ENCODE data around the gene IRAK2. TPM values are rescaled to one million over a fixed set of nuclear protein-coding genes. Genes with fewer than 3 reads are reported as not detected.
A peak's percentile ranks its signal among the peaks of the same experiment; 100 is the strongest.

The IRAK2 gene
- total RNA-seq, 4 donors from 2014 or later, result 4.4 to 23.3 (median 9.6) TPM

- Histone ChIP-seq H3K4me3 (no peak overlapping the region), H3K4me1 (peaks cover 32 to 72% (median 40%) of the 10 kb centered on the region in 3 donors), H3K27me3 (no peaks in the 10 kb centered on the region), H3K36me3 (peaks cover 0 to 12% (median 0%) of the 10 kb centered on the region in 3 donors), H3K27ac (peak overlapping the region; percentile 81 to 86 (median 84)), H3K9me3 (no peaks in the 10 kb centered on the region)
- intact Hi-C loops (cut with DNase I), result no loop called here
- DNase-seq, result no peak
- TF ChIP-seq POLR2A (IDR thresholded peaks at IDR 0.05), result no peak
- TF ChIP-seq, protein P1, sequence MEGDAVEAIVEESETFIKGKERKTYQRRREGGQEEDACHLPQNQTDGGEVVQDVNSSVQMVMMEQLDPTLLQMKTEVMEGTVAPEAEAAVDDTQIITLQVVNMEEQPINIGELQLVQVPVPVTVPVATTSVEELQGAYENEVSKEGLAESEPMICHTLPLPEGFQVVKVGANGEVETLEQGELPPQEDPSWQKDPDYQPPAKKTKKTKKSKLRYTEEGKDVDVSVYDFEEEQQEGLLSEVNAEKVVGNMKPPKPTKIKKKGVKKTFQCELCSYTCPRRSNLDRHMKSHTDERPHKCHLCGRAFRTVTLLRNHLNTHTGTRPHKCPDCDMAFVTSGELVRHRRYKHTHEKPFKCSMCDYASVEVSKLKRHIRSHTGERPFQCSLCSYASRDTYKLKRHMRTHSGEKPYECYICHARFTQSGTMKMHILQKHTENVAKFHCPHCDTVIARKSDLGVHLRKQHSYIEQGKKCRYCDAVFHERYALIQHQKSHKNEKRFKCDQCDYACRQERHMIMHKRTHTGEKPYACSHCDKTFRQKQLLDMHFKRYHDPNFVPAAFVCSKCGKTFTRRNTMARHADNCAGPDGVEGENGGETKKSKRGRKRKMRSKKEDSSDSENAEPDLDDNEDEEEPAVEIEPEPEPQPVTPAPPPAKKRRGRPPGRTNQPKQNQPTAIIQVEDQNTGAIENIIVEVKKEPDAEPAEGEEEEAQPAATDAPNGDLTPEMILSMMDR (IDR thresholded peaks at IDR 0.05), result peak in 1 of 6 experiments; percentile 5
- WGBS, 2 donors, result 30 to 55% methylated on average over 11 of the region's 12 CpGs
Observed at GRCh38 chr3:10198761-10199649, 34.3 kb downstream of the IRAK2 start.

DNA sequence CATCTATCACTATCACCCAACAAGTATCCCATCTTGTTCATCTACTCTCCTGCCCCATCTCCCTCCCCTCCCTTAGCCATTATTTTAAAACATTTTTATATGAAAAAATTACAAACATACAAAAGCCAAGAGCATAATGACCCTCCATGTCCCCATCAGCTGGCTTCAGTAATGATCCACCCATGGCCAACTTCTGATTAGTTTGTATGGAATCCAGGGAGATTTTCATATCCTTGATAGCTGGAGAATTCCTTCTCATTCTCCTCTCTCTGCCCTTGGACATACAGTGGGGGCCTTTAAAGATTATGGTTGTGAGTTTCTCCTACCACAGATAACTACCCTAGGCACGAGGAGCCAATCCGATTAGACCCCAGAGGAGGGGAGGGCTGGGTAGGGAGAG is 40.2 kb downstream of the IRAK2 start:
- intact Hi-C loops (cut with DNase I), result no loop called here
- WGBS, 2 donors, result 79% methylated on average over 2 of the region's 2 CpGs; no CpG with 5 or more reads in 1 of the 2 donors
- TF ChIP-seq, protein P1 (IDR thresholded peaks at IDR 0.05), result no peak
- TF ChIP-seq POLR2A (IDR thresholded peaks at IDR 0.05), result no peak
- no peak for DNase-seq
- Histone ChIP-seq H3K4me1 (peaks cover 21 to 51% (median 33%) of the 10 kb centered on the region in 3 donors), H3K9me3 (no peaks in the 10 kb centered on the region), H3K27ac (peak overlapping the region; percentile 48 to 81 (median 76)), H3K27me3 (no peaks in the 10 kb centered on the region), H3K36me3 (peaks cover 0 to 25% (median 0%) of the 10 kb centered on the region in 3 donors), H3K4me3 (no peak overlapping the region)

DNA sequence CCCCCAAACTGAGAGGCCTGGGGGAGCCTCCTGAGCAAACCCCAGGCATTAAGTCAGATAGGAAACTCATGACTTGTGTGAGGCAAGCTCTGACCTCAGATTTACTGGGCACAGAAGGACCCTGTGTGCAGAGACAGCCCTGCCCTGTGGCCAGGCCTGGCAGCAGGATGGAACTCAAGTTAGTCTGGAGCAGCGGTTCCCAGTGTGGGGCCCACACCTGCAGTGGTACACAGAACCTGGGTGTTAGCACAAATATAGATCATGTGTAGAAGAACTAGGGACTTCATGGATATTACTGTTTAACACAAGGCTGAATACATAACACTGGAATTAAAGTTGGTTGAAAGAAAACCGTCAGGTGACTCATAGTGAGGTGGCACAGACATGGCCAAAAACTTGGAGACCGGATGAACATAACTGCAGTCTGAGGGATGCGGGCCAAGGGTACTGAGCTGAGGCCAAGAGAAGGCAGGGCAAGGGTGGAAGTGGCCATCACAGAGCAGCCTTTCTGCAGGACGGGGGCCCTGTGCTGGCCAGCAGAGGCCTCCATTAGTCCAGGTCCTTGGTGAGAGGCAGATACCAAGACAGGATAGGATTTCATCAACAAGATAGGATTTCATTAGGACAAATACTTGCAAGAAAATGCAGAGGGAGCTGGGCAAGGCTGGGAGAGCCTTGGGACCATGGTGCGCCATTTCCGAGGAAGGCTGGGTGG is 40.9 kb downstream of the IRAK2 start:
- 60 to 64% methylated on average over 4 to 7 of the region's 7 CpGs for WGBS, 2 donors
- Histone ChIP-seq H3K9me3 (no peaks in the 10 kb centered on the region), H3K36me3 (peaks cover 0 to 31% (median 0%) of the 10 kb centered on the region in 3 donors), H3K27me3 (no peaks in the 10 kb centered on the region), H3K4me3 (no peak overlapping the region), H3K4me1 (peaks cover 21 to 49% (median 33%) of the 10 kb centered on the region in 3 donors), H3K27ac (peak overlapping the region; percentile 48 to 81 (median 76))
- TF ChIP-seq, protein P1 (IDR thresholded peaks at IDR 0.05), result no peak
- TF ChIP-seq POLR2A (IDR thresholded peaks at IDR 0.05), result no peak
- no peak for DNase-seq
- intact Hi-C loops (cut with DNase I), result no loop called here

DNA sequence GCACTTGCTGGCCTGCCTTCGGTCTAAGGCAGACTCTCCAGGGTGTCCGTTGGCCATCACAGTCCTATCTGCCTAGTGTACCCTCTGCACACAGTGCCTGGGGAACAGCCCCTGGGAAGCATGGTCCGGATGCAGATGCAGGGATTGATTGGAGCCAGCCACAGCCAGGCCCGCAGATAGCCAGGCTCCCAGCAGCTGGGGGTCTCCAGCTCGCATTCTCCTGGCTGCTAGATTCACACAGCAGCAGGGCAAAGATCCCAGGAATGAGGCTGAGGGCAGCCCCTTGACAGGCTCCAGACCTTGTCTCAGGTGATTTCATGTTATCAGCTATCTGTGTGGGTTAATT is 41.4 kb downstream of the IRAK2 start:
- 76 to 90% methylated on average over 2 of the region's 5 CpGs for WGBS, 2 donors
- no peak for TF ChIP-seq POLR2A (IDR thresholded peaks at IDR 0.05)
- TF ChIP-seq, protein P1 (IDR thresholded peaks at IDR 0.05), result no peak
- intact Hi-C loops (cut with DNase I), result no loop called here
- no peak for DNase-seq
- H3K4me1 ChIP-seq, result peaks cover 21 to 49% (median 33%) of the 10 kb centered on the region in 3 donors
- H3K4me3 ChIP-seq, result no peak overlapping the region
- H3K9me3 ChIP-seq, result no peaks in the 10 kb centered on the region
- peak overlapping the region in 3 of 4 donors; percentile 48 to 81 (median 79) for H3K27ac ChIP-seq
- no peaks in the 10 kb centered on the region for H3K27me3 ChIP-seq
- peaks cover 0 to 31% (median 0%) of the 10 kb centered on the region in 3 donors for H3K36me3 ChIP-seq
